Measurements from ENCODE around the gene APBB2.

The APBB2 gene

DNA sequence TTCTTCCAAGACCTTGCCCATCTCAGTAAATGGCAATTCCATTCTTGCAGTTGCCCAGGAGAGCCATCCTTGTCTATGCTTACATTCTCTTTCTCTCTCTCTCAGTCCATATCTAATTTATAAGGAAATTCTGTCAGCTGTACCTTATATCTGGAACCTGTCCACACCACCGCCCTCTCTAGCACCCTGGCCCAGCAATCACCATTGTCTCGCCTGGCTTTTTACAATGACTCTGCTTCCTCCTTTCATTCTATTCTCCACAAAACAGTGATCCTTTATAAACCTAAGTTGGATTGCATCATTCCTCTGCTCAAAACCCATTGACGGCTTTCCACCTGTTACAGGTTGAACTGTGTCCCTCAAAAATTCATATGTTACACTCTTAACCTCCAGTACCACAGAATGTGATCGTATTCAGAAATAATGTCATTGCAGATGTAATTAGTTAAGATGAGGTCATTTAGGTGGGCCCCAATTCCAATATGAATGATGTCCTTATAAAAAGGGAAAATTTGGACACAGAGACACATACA lies 31.3 kb downstream of the APBB2 start:
- TF ChIP-seq, protein P1, sequence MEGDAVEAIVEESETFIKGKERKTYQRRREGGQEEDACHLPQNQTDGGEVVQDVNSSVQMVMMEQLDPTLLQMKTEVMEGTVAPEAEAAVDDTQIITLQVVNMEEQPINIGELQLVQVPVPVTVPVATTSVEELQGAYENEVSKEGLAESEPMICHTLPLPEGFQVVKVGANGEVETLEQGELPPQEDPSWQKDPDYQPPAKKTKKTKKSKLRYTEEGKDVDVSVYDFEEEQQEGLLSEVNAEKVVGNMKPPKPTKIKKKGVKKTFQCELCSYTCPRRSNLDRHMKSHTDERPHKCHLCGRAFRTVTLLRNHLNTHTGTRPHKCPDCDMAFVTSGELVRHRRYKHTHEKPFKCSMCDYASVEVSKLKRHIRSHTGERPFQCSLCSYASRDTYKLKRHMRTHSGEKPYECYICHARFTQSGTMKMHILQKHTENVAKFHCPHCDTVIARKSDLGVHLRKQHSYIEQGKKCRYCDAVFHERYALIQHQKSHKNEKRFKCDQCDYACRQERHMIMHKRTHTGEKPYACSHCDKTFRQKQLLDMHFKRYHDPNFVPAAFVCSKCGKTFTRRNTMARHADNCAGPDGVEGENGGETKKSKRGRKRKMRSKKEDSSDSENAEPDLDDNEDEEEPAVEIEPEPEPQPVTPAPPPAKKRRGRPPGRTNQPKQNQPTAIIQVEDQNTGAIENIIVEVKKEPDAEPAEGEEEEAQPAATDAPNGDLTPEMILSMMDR (IDR thresholded peaks at IDR 0.05; ENCODE audit: low read depth, low read length), result no peak
- no peak for DNase-seq
- peaks cover 2% of the 10 kb centered on the region for H3K9me3 ChIP-seq (ENCODE audit: severe bottlenecking)
- no peaks in the 10 kb centered on the region for H3K36me3 ChIP-seq
- no peaks in the 10 kb centered on the region for H3K27me3 ChIP-seq (ENCODE audit: insufficient read depth, low read depth, severe bottlenecking)
- H3K27ac ChIP-seq, result no peak overlapping the region
- H3K4me3 ChIP-seq (ENCODE audit: low read depth, low read length), result no peak overlapping the region

DNA sequence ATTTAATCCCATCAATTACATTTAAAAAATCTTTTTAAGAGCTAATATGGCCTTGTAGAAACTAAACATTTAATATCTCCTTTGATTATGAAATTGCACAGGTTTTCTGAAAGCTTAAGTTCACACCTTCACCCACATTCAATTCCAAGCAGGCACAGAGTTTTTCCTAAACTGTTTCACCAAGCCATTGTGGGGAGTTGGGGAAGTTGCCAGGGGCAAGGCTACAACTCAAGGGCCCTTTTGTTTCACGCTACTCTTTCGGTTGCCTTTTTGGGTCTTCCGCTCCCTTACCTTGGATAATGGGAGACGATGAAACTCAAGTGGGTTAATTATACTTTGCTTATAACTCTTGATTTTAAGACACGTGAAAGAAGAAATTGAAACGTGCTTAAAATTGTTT lies 33.3 kb downstream of the APBB2 start:
- no peak overlapping the region for H3K27ac ChIP-seq
- no peak for DNase-seq
- no peaks in the 10 kb centered on the region for H3K27me3 ChIP-seq (ENCODE audit: insufficient read depth, low read depth, severe bottlenecking)
- no peak overlapping the region for H3K4me3 ChIP-seq (ENCODE audit: low read depth, low read length)
- H3K9me3 ChIP-seq (ENCODE audit: severe bottlenecking), result peaks cover 2% of the 10 kb centered on the region
- TF ChIP-seq, protein P1 (IDR thresholded peaks at IDR 0.05; ENCODE audit: low read depth, low read length), result no peak
- H3K36me3 ChIP-seq, result no peaks in the 10 kb centered on the region

DNA sequence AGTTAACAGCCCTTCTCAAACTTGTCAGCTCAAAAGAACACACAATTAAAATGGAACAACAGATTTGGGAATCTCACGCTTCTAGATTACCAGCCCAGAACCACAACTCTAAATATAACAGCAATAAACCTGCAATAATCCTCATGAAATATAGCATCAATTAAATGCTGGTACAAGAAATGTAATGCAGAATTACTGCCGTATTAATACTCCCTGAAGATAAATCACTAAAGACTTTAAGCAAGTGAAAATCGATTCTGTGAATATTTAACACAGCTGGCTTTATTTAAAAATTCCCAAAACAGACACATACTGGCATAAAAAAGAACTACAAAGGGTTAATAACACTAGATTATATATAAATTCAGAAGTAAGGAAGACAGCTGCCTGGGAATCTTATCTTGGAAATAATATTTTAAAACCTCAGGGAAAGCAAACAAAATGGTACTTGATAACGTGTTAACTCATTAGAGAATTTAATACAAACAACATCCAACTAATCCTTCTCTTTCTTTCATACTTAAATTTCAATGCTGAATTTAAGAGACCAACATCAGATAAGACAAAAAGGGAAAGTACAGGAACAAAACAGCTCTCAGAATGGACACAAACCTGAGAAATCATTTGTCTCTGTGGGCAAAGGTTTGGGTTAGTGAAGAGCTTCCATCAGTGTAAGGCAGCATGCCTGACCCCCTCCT lies 34.7 kb downstream of the APBB2 start:
- TF ChIP-seq, protein P1 (IDR thresholded peaks at IDR 0.05; ENCODE audit: low read depth, low read length), result no peak
- no peak overlapping the region for H3K27ac ChIP-seq
- H3K36me3 ChIP-seq, result no peaks in the 10 kb centered on the region
- H3K4me3 ChIP-seq (ENCODE audit: low read depth, low read length), result no peak overlapping the region
- H3K27me3 ChIP-seq (ENCODE audit: insufficient read depth, low read depth, severe bottlenecking), result no peaks in the 10 kb centered on the region
- peaks cover 2% of the 10 kb centered on the region for H3K9me3 ChIP-seq (ENCODE audit: severe bottlenecking)
- DNase-seq, result no peak

DNA sequence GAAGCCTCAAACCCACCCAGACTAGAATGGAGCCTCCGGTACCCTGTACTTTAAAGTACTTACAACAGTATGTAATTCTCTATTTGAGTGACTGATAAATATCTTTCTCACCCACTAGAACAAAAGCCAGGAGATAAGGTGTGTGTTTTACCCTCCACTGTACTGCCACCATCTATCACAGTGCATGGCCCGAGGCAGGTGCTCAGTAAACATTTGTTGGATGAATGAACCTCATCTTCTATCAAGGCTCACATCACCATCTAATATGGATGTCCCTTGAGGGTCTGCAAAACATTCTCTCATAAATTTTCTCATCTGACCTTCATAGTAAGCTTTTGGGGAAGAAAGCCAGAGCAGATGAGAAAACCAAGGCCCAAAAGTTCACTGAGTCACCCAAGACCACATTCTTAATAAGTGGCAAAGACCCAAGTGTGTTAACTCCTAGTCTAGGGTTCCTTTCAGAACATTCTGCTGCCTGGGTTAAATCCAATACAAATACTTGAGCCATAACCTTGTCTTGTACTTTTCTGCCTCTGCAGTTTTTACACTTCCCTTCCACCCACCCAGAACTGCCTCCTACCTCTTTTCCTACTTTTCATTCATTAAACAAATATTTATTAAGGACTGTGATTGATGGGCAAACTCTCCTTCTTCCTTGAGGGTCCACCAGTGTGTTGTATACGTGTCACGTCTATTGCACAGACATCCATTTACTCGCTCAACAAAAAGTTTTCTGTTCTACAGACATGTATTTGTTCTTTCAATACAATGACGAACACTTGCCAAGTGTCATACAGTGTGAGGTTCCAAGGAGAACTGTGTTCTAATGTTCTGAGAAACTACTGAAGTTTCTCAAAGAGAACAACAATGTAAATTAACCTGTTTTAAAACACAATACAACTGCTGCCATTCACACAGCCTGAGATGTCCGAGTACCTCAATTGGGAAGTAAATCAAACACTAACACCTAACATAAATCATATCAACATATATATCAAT lies 35.7 kb downstream of the APBB2 start:
- TF ChIP-seq, protein P1 (IDR thresholded peaks at IDR 0.05; ENCODE audit: low read depth, low read length), result no peak
- H3K9me3 ChIP-seq (ENCODE audit: severe bottlenecking), result no peaks in the 10 kb centered on the region
- no peaks in the 10 kb centered on the region for H3K27me3 ChIP-seq (ENCODE audit: insufficient read depth, low read depth, severe bottlenecking)
- DNase-seq, result no peak
- no peak overlapping the region for H3K4me3 ChIP-seq (ENCODE audit: low read depth, low read length)
- H3K36me3 ChIP-seq, result no peaks in the 10 kb centered on the region
- H3K27ac ChIP-seq, result no peak overlapping the region

DNA sequence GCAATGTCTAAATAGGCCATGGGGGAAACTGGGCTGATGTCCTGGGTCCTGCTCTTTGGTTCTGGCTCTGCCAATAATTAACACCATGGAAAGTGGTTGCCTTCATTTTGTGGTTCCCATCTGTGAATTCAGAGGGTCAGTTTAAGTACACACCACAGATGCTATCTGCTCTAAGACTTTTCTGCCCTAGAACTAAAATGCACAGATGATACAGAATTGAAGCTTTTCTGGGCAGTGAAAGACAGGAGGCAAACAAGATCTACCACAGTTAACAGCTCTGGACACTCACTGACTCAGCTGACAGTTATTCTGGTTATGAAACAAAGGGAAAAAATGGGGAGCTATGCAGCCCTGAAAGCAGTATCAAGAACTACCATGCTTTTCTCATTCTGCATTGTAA lies 37.3 kb downstream of the APBB2 start:
- Histone ChIP-seq H3K36me3 (no peaks in the 10 kb centered on the region), H3K9me3 (ENCODE audit: severe bottlenecking) (no peaks in the 10 kb centered on the region), H3K27me3 (ENCODE audit: insufficient read depth, low read depth, severe bottlenecking) (no peaks in the 10 kb centered on the region), H3K27ac (no peak overlapping the region), H3K4me3 (ENCODE audit: low read depth, low read length) (no peak overlapping the region)
- no peak for DNase-seq
- TF ChIP-seq, protein P1 (IDR thresholded peaks at IDR 0.05; ENCODE audit: low read depth, low read length), result no peak

All from WERI-Rb-1 (cell line).